Progenitor cell of endocrine pancreas (in vitro differentiated cells): ENCODE data around the gene PADI3. TPM values are rescaled to one million over a fixed set of nuclear protein-coding genes. Genes with fewer than 3 reads are reported as not detected.

Experiments used
- DNase-seq: peaks from one replicate; pipeline ENCODE4 v3.0.0; 2021; ENCODE audit warnings: low spot score; ENCODE audit not compliant: unreplicated experiment
- H3K27ac Mint-ChIP-seq: 2 replicates; pipeline ENCODE4 v1.8.0; 2021; ENCODE audit warnings: mild to moderate bottlenecking, moderate library complexity, mixed read lengths
- H3K27me3 Mint-ChIP-seq: 2 replicates; pipeline ENCODE4 v1.8.0; 2021; ENCODE audit warnings: mixed read lengths
- H3K36me3 Mint-ChIP-seq: 2 replicates; pipeline ENCODE4 v1.8.0; 2022; ENCODE audit warnings: mixed read lengths; ENCODE audit not compliant: insufficient read depth
- H3K4me1 Mint-ChIP-seq: 2 replicates; pipeline ENCODE4 v1.8.0; 2021; ENCODE audit warnings: low read depth, mixed read lengths
- H3K4me3 Mint-ChIP-seq: 2 replicates; pipeline ENCODE4 v1.8.0; 2021; ENCODE audit warnings: low read depth, mild to moderate bottlenecking, moderate library complexity, mixed read lengths
- H3K9me3 Mint-ChIP-seq: 2 replicates; pipeline ENCODE4 v1.8.0; 2021; ENCODE audit warnings: low read depth, mixed read lengths
- total RNA-seq: library from RNA; stranded (reverse); gene quantifications from 2 replicates; pipeline ENCODE4 v1.2.1, GENCODE V29; 2021
- TF ChIP-seq, protein P1 (sequence below): fragments of 200-600 bp; sonication (generic); IDR thresholded peaks from one replicate; pipeline ENCODE4 v1.5.0; 2021; ENCODE audit warnings: antibody characterized with exemption, mild to moderate bottlenecking; ENCODE audit not compliant: unreplicated experiment

PADI3 gene
- total RNA-seq, 1 donor from 2014 or later = not detected

- Mint-ChIP-seq H3K36me3 (no peaks in the 10 kb centered on the region), H3K27ac (no peak overlapping the region), H3K4me1 (no peaks in the 10 kb centered on the region), H3K27me3 (peaks cover 4% of the 10 kb centered on the region), H3K9me3 (no peaks in the 10 kb centered on the region), H3K4me3 (no peak overlapping the region)
- TF ChIP-seq, protein P1, sequence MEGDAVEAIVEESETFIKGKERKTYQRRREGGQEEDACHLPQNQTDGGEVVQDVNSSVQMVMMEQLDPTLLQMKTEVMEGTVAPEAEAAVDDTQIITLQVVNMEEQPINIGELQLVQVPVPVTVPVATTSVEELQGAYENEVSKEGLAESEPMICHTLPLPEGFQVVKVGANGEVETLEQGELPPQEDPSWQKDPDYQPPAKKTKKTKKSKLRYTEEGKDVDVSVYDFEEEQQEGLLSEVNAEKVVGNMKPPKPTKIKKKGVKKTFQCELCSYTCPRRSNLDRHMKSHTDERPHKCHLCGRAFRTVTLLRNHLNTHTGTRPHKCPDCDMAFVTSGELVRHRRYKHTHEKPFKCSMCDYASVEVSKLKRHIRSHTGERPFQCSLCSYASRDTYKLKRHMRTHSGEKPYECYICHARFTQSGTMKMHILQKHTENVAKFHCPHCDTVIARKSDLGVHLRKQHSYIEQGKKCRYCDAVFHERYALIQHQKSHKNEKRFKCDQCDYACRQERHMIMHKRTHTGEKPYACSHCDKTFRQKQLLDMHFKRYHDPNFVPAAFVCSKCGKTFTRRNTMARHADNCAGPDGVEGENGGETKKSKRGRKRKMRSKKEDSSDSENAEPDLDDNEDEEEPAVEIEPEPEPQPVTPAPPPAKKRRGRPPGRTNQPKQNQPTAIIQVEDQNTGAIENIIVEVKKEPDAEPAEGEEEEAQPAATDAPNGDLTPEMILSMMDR = no peak
- no peak for DNase-seq
Measured at GRCh38 chr1:17272066-17272465, 23.2 kb downstream of the PADI3 start.

- Mint-ChIP-seq H3K36me3 (no peaks in the 10 kb centered on the region), H3K27ac (no peak overlapping the region), H3K9me3 (no peaks in the 10 kb centered on the region), H3K4me3 (no peak overlapping the region), H3K4me1 (no peaks in the 10 kb centered on the region), H3K27me3 (peaks cover 4% of the 10 kb centered on the region)
- TF ChIP-seq, protein P1 = no peak
- DNase-seq = no peak
Measured at GRCh38 chr1:17272646-17273045, 23.7 kb downstream of the PADI3 start.

DNA sequence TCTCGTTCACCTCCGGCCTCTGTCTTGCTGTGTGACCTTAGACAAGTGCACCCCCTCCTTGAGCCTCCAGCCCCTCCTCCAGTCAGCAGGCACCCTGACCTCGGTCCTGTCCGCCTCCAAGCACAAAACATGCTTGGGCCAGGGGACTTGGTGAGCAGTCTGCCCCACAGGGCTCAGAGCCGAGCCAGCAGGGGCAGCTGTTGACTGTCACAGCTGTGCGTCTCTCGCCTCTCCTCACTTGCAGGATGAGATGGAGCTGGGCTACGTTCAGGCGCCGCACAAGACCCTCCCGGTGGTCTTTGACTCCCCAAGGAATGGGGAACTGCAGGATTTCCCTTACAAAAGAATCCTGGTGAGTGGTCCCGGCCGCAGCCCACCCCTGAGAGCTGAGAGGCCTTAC, 24.2 kb downstream of the PADI3 start:
- no peak for DNase-seq
- peaks cover 4% of the 10 kb centered on the region for H3K27me3 Mint-ChIP-seq
- peaks cover under 1% of the 10 kb centered on the region for H3K4me1 Mint-ChIP-seq
- no peaks in the 10 kb centered on the region for H3K9me3 Mint-ChIP-seq
- H3K4me3 Mint-ChIP-seq = no peak overlapping the region
- TF ChIP-seq, protein P1 = no peak
- no peaks in the 10 kb centered on the region for H3K36me3 Mint-ChIP-seq
- H3K27ac Mint-ChIP-seq = no peak overlapping the region

DNA sequence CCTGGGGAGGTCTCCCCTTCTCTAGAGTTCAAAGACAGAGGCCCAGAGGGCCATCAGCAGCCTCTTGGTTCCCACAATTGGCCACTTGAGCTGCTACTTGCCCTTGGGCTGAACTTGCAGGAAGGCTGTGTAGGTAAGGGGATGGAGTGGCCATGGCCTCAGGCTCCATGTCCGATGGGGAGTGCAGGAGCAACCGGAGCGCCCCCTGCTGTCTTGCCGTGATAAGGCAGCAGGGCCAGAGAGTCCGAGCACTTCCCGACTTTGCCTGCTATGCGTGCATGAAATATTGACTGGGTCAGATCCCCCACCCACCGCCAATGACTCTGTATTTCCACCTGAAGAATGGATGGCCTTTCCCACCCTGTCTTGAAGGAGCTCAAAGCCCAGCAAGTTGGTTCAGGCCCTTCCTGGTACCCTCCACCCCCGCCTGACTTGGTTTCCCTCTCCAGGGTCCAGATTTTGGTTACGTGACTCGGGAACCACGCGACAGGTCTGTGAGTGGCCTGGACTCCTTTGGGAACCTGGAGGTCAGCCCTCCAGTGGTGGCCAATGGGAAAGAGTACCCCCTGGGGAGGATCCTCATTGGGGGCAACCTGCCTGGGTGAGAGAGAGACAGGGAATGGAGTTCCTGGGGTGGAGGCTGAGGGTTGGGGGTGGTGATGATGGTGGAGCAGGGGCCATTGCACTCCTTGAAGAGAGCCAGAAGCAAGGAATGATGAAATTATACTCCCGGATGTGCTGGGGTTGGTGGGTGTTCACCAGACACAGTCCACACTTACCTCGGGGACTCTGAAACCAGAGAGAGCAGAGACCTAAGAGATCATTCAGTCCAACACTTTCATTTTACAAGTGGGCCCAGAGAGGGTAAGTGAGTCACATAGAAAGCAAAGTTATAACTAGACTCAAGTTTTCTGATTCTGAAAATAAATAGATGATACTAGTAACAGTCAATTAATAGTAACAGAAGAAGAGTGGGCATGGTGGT, 25.6 kb downstream of the PADI3 start:
- Mint-ChIP-seq H3K4me3 (no peak overlapping the region), H3K27ac (no peak overlapping the region), H3K4me1 (peaks cover 9% of the 10 kb centered on the region), H3K27me3 (peaks cover 4% of the 10 kb centered on the region), H3K9me3 (no peaks in the 10 kb centered on the region), H3K36me3 (no peaks in the 10 kb centered on the region)
- DNase-seq = peak; percentile 47
- TF ChIP-seq, protein P1 = peak; percentile 72

DNA sequence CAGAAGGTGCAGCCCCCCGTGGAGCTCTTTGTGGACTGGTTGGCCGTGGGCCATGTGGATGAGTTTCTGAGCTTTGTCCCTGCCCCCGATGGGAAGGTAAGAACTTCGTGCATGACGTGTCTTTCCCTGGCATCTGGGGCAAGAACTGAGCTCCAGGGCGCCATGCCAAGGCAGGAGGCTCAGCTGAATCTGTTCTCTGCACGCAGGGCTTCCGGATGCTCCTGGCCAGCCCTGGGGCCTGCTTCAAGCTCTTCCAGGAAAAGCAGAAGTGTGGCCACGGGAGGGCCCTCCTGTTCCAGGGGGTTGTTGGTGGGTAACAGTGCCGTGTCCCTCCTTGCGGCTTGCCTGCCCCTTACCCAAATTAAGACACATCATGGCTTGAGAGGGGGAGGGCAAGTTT, 27.7 kb downstream of the PADI3 start:
- H3K27ac Mint-ChIP-seq = no peak overlapping the region
- H3K27me3 Mint-ChIP-seq = peaks cover 4% of the 10 kb centered on the region
- no peak overlapping the region for H3K4me3 Mint-ChIP-seq
- no peak for DNase-seq
- H3K36me3 Mint-ChIP-seq = no peaks in the 10 kb centered on the region
- peaks cover 9% of the 10 kb centered on the region for H3K4me1 Mint-ChIP-seq
- H3K9me3 Mint-ChIP-seq = no peaks in the 10 kb centered on the region
- TF ChIP-seq, protein P1 = no peak
